ENCODE data around the gene GARS1. TPM values are rescaled to one million over a fixed set of nuclear protein-coding genes. Genes with fewer than 3 reads are reported as not detected.

GARS1 gene
- total RNA-seq, 1 donor from 2014 or later: 517 TPM

GRCh38 chr7:30663414-30663813 lies 68.7 kb downstream of the GARS1 start:
- Histone ChIP-seq H3K4me3 (ENCODE audit: insufficient read depth, low read depth, low read length) (no peak overlapping the region), H2AFZ (ENCODE audit: low read depth, low read length) (no peak overlapping the region), H3K4me1 (ENCODE audit: insufficient read depth, low read length) (no peaks in the 10 kb centered on the region), H3K9ac (ENCODE audit: low read length) (no peak overlapping the region), H4K20me1 (ENCODE audit: insufficient read depth, low read length) (no peaks in the 10 kb centered on the region), H3K79me2 (ENCODE audit: insufficient read depth, low read length) (no peaks in the 10 kb centered on the region), H3K27me3 (ENCODE audit: insufficient read depth, low read length) (peaks cover 3% of the 10 kb centered on the region), H3K27ac (ENCODE audit: low read depth, low read length) (no peak overlapping the region), H3K4me2 (ENCODE audit: low read length) (no peak overlapping the region), H3K36me3 (ENCODE audit: insufficient read depth, low read length) (no peaks in the 10 kb centered on the region), H3K9me3 (ENCODE audit: insufficient read depth, low read depth, low read length) (no peaks in the 10 kb centered on the region)
- Mint-ChIP-seq H3K27me3 (ENCODE audit: low read depth, unreplicated experiment) (peaks cover 41% of the 10 kb centered on the region), H3K4me1 (ENCODE audit: low read depth, unreplicated experiment) (peaks cover 6% of the 10 kb centered on the region), H3K27ac (ENCODE audit: unreplicated experiment) (no peak overlapping the region), H3K9me3 (ENCODE audit: unreplicated experiment) (no peaks in the 10 kb centered on the region), H3K36me3 (ENCODE audit: low read depth, unreplicated experiment) (no peaks in the 10 kb centered on the region), H3K4me3 (ENCODE audit: unreplicated experiment) (no peak overlapping the region)
- FAIRE-seq: no peak
- no peak for DNase-seq (ENCODE audit: low read depth)
- no peak for TF ChIP-seq EZH2 (IDR thresholded peaks at IDR 0.05; ENCODE audit: insufficient read depth, low read length)
- TF ChIP-seq CTCF (IDR thresholded peaks at IDR 0.05; ENCODE audit: insufficient read depth, low read depth, low read length): no peak

- Mint-ChIP-seq H3K36me3 (ENCODE audit: low read depth, unreplicated experiment) (no peaks in the 10 kb centered on the region), H3K27me3 (ENCODE audit: low read depth, unreplicated experiment) (peaks cover 48% of the 10 kb centered on the region), H3K4me3 (ENCODE audit: unreplicated experiment) (no peak overlapping the region), H3K9me3 (ENCODE audit: unreplicated experiment) (no peaks in the 10 kb centered on the region), H3K27ac (ENCODE audit: unreplicated experiment) (no peak overlapping the region), H3K4me1 (ENCODE audit: low read depth, unreplicated experiment) (peaks cover 3% of the 10 kb centered on the region)
- Histone ChIP-seq H3K27ac (ENCODE audit: low read depth, low read length) (no peak overlapping the region), H4K20me1 (ENCODE audit: insufficient read depth, low read length) (no peaks in the 10 kb centered on the region), H3K4me2 (ENCODE audit: low read length) (no peak overlapping the region), H3K4me1 (ENCODE audit: insufficient read depth, low read length) (no peaks in the 10 kb centered on the region), H2AFZ (ENCODE audit: low read depth, low read length) (no peak overlapping the region), H3K9me3 (ENCODE audit: insufficient read depth, low read depth, low read length) (no peaks in the 10 kb centered on the region), H3K36me3 (ENCODE audit: insufficient read depth, low read length) (no peaks in the 10 kb centered on the region), H3K27me3 (ENCODE audit: insufficient read depth, low read length) (peaks cover 3% of the 10 kb centered on the region), H3K4me3 (ENCODE audit: insufficient read depth, low read depth, low read length) (no peak overlapping the region), H3K79me2 (ENCODE audit: insufficient read depth, low read length) (no peaks in the 10 kb centered on the region), H3K9ac (ENCODE audit: low read length) (no peak overlapping the region)
- FAIRE-seq (no peak), DNase-seq (ENCODE audit: low read depth) (no peak)
- no peak for TF ChIP-seq EZH2 (IDR thresholded peaks at IDR 0.05; ENCODE audit: insufficient read depth, low read length)
- no peak for TF ChIP-seq CTCF (IDR thresholded peaks at IDR 0.05; ENCODE audit: insufficient read depth, low read depth, low read length)
These were observed 69.7 kb downstream of the GARS1 start for GRCh38 chr7:30664184-30664885.

- Mint-ChIP-seq H3K36me3 (ENCODE audit: low read depth, unreplicated experiment) (peaks cover 3% of the 10 kb centered on the region), H3K4me1 (ENCODE audit: low read depth, unreplicated experiment) (no peaks in the 10 kb centered on the region)
- H3K4me3 ChIP-seq (ENCODE audit: insufficient read depth, low read depth, low read length): no peak overlapping the region
These were observed 70.4 kb downstream of the GARS1 start for GRCh38 chr7:30665043-30665442.

More at GRCh38 chr7:30665043-30665442, 70.4 kb downstream of the GARS1 start:
- H3K9me3 ChIP-seq (ENCODE audit: insufficient read depth, low read depth, low read length): no peaks in the 10 kb centered on the region
- Mint-ChIP-seq H3K9me3 (ENCODE audit: unreplicated experiment) (no peaks in the 10 kb centered on the region), H3K4me3 (ENCODE audit: unreplicated experiment) (no peak overlapping the region), H3K27me3 (ENCODE audit: low read depth, unreplicated experiment) (peaks cover 55% of the 10 kb centered on the region), H3K27ac (ENCODE audit: unreplicated experiment) (no peak overlapping the region)
- no peaks in the 10 kb centered on the region for H3K4me1 ChIP-seq (ENCODE audit: insufficient read depth, low read length)
- no peaks in the 10 kb centered on the region for H3K36me3 ChIP-seq (ENCODE audit: insufficient read depth, low read length)
- TF ChIP-seq EZH2 (IDR thresholded peaks at IDR 0.05; ENCODE audit: insufficient read depth, low read length): no peak
- no peak for TF ChIP-seq CTCF (IDR thresholded peaks at IDR 0.05; ENCODE audit: insufficient read depth, low read depth, low read length)
- peaks cover 3% of the 10 kb centered on the region for H3K27me3 ChIP-seq (ENCODE audit: insufficient read depth, low read length)
- no peak overlapping the region for H3K4me2 ChIP-seq (ENCODE audit: low read length)
- no peak for FAIRE-seq
- H3K9ac ChIP-seq (ENCODE audit: low read length): no peak overlapping the region
- no peaks in the 10 kb centered on the region for H3K79me2 ChIP-seq (ENCODE audit: insufficient read depth, low read length)
- DNase-seq (ENCODE audit: low read depth): no peak
- no peaks in the 10 kb centered on the region for H4K20me1 ChIP-seq (ENCODE audit: insufficient read depth, low read length)
- H2AFZ ChIP-seq (ENCODE audit: low read depth, low read length): no peak overlapping the region
- H3K27ac ChIP-seq (ENCODE audit: low read depth, low read length): no peak overlapping the region
